Caco-2 (cell line): ENCODE data around the gene SSH2. TPM values are rescaled to one million over a fixed set of nuclear protein-coding genes. Genes with fewer than 3 reads are reported as not detected.

Source experiments
- BruUV-seq: library from RNA; stranded (reverse); fragments of 400-500 nt; replicated peaks from 2 replicates; lab custom pipeline; 2021; lab: Mats Ljungman, UMichigan
- CTCF ChIA-PET: fragments of 300-600 bp; sonication (Branson Sonifier 250); formaldehyde crosslinking; loops from one replicate; lab custom pipeline; 2022; ENCODE audit warnings: antibody characterized with exemption; lab: Charles Lee
- POLR2A ChIA-PET: fragments of 300-600 bp; sonication (Branson Sonifier 250); formaldehyde crosslinking; loops from one replicate; lab custom pipeline; 2022; ENCODE audit warnings: antibody characterized with exemption; lab: Charles Lee
- DNase-seq, 2 experiments: peaks; one replicate each; pipeline versions ENCODE4 v3.0.0 to v3.0.0-alpha.2; 2020 to 2022
- H3K27me3 ChIP-seq: replicated peaks from 2 replicates; pipeline ENCODE4 v1.6.0; 2011; ENCODE audit warnings: low read length; ENCODE audit not compliant: control insufficient read depth, insufficient read depth
- H3K36me3 ChIP-seq: 2 replicates; pipeline ENCODE4 v1.5.1; 2011; ENCODE audit warnings: low read length; ENCODE audit not compliant: control insufficient read depth, insufficient read depth
- H3K4me1 ChIP-seq: fragments of 250-450 bp; sonication (Bioruptor Pico); 2 replicates; pipeline ENCODE4 v1.5.1; 2020; ENCODE audit warnings: mild to moderate bottlenecking
- H3K4me3 ChIP-seq: 2 replicates; pipeline ENCODE4 v1.5.1; 2011; ENCODE audit warnings: low read depth, mild to moderate bottlenecking, control low read depth, low read length
- H3K9me3 ChIP-seq: fragments of 250-450 bp; sonication (Bioruptor Pico); 2 replicates; pipeline ENCODE4 v1.5.1; 2020; ENCODE audit warnings: mild to moderate bottlenecking, moderate library complexity
- H3K27ac Mint-ChIP-seq: one replicate; pipeline ENCODE4 v1.8.0; 2022; ENCODE audit warnings: mixed read lengths; ENCODE audit not compliant: unreplicated experiment
- H3K27me3 Mint-ChIP-seq: one replicate; pipeline ENCODE4 v1.8.0; 2022; ENCODE audit warnings: mixed read lengths; ENCODE audit not compliant: insufficient read depth, unreplicated experiment
- H3K36me3 Mint-ChIP-seq: one replicate; pipeline ENCODE4 v1.8.0; 2022; ENCODE audit warnings: mild to moderate bottlenecking, mixed read lengths; ENCODE audit not compliant: insufficient read depth, unreplicated experiment
- H3K4me1 Mint-ChIP-seq: one replicate; pipeline ENCODE4 v1.8.0; 2022; ENCODE audit warnings: low read depth, mixed read lengths; ENCODE audit not compliant: unreplicated experiment
- H3K4me3 Mint-ChIP-seq: one replicate; pipeline ENCODE4 v1.8.0; 2022; ENCODE audit warnings: mild to moderate bottlenecking, moderate library complexity, mixed read lengths; ENCODE audit not compliant: unreplicated experiment
- H3K9me3 Mint-ChIP-seq: one replicate; pipeline ENCODE4 v1.8.0; 2022; ENCODE audit warnings: mixed read lengths; ENCODE audit not compliant: unreplicated experiment
- CTCF ChIP-seq, 2 experiments: fragments of 200-600 bp in 1 of 2; IDR thresholded peaks; 1 replicate in 1 of 2; 2 replicates in 1 of 2; pipeline versions ENCODE4 v1.5.1 to v1.8.0; 2011 to 2022; ENCODE audit warnings: antibody characterized with exemption in 1 of 2, control low read depth in 1 of 2, inconsistent platforms in 1 of 2, low read depth in 1 of 2, low read length in 1 of 2, mild to moderate bottlenecking in 1 of 2, moderate library complexity in 1 of 2; ENCODE audit not compliant: insufficient read depth in 1 of 2, severe bottlenecking in 1 of 2, unreplicated experiment in 1 of 2
- intact Hi-C: fragments of 100-400 bp; cut with micrococcal nuclease; formaldehyde crosslinking; loops from one replicate; pipeline ENCODE4 v1.10.0; 2022; ENCODE audit not compliant: unreplicated experiment
- total RNA-seq: library from RNA; stranded (reverse); gene quantifications from 2 replicates; pipeline ENCODE4 v1.2.3, GENCODE V29; 2022

SSH2 gene
- total RNA-seq, 1 experiment from 2014 or later, result 48.2 TPM

- H3K9me3 Mint-ChIP-seq, result no peaks in the 10 kb centered on the region
- no peaks in the 10 kb centered on the region for H3K4me1 Mint-ChIP-seq
- peaks cover 5% of the 10 kb centered on the region; the same call in 1 of the 2 replicates for H3K4me1 ChIP-seq
- no peaks in the 10 kb centered on the region for H3K36me3 Mint-ChIP-seq
- intact Hi-C loops, result no loop called here
- H3K27me3 ChIP-seq, result no peaks in the 10 kb centered on the region
- H3K9me3 ChIP-seq, result no peaks in the 10 kb centered on the region
- no peaks in the 10 kb centered on the region for H3K27me3 Mint-ChIP-seq
- TF ChIP-seq CTCF (IDR thresholded peaks at IDR 0.05; ENCODE audit: insufficient read depth in 1 of 2, low read depth in 1 of 2, low read length in 1 of 2, severe bottlenecking in 1 of 2, unreplicated experiment in 1 of 2), result no peak
- H3K4me3 Mint-ChIP-seq, result no peak overlapping the region
- H3K36me3 ChIP-seq, result no peaks in the 10 kb centered on the region
- no TSS peak for BruUV-seq
- CTCF ChIA-PET, result interaction anchor here (0.5 kb wide), 1 partner anchor 38 kb away, joined by 3 read pairs; no protein-coding TSS in a partner anchor
- H3K4me3 ChIP-seq, result no peak overlapping the region
- H3K27ac Mint-ChIP-seq, result no peak overlapping the region
- POLR2A ChIA-PET, result no interaction called here
- no peak for DNase-seq
These were observed 319.6 kb downstream of the SSH2 start for GRCh38 chr17:29610395-29610794.

- H3K27me3 ChIP-seq, result no peaks in the 10 kb centered on the region
- H3K4me3 ChIP-seq, result no peak overlapping the region
- no peaks in the 10 kb centered on the region for H3K4me1 ChIP-seq
- ChIA-PET POLR2A (no interaction called here), CTCF (interaction anchor here (0.7 to 1.5 kb wide), 3 partner anchors 8 to 56 kb away, joined by 3 to 12 read pairs (median 5); no protein-coding TSS in a partner anchor)
- H3K27me3 Mint-ChIP-seq, result no peaks in the 10 kb centered on the region
- no peaks in the 10 kb centered on the region for H3K36me3 ChIP-seq
- TF ChIP-seq CTCF (IDR thresholded peaks at IDR 0.05; ENCODE audit: insufficient read depth in 1 of 2, low read depth in 1 of 2, low read length in 1 of 2, severe bottlenecking in 1 of 2, unreplicated experiment in 1 of 2), result no peak
- no peak overlapping the region for H3K27ac Mint-ChIP-seq
- no peaks in the 10 kb centered on the region for H3K9me3 Mint-ChIP-seq
- H3K4me3 Mint-ChIP-seq, result no peak overlapping the region
- H3K4me1 Mint-ChIP-seq, result no peaks in the 10 kb centered on the region
- intact Hi-C loops, result no loop called here
- no TSS peak for BruUV-seq
- no peaks in the 10 kb centered on the region for H3K9me3 ChIP-seq
- DNase-seq, result no peak
- H3K36me3 Mint-ChIP-seq, result no peaks in the 10 kb centered on the region
These were observed 321.0 kb downstream of the SSH2 start for GRCh38 chr17:29608986-29609385.

GRCh38 chr17:29607557-29608195, 322.4 kb downstream of the SSH2 start:
- H3K9me3 ChIP-seq, result no peaks in the 10 kb centered on the region
- no peak overlapping the region for H3K4me3 ChIP-seq
- no peak for DNase-seq
- intact Hi-C loops, result no loop called here
- no peaks in the 10 kb centered on the region for H3K36me3 ChIP-seq
- Mint-ChIP-seq H3K36me3 (no peaks in the 10 kb centered on the region), H3K4me1 (no peaks in the 10 kb centered on the region), H3K27me3 (no peaks in the 10 kb centered on the region), H3K27ac (no peak overlapping the region), H3K9me3 (no peaks in the 10 kb centered on the region), H3K4me3 (no peak overlapping the region)
- BruUV-seq, result no TSS peak
- TF ChIP-seq CTCF (IDR thresholded peaks at IDR 0.05; ENCODE audit: insufficient read depth in 1 of 2, low read depth in 1 of 2, low read length in 1 of 2, severe bottlenecking in 1 of 2, unreplicated experiment in 1 of 2), result no peak
- ChIA-PET CTCF (interaction anchor here (1.5 kb wide), 1 partner anchor 10 kb away, joined by 5 read pairs; no protein-coding TSS in a partner anchor), POLR2A (no interaction called here)
- H3K27me3 ChIP-seq, result no peaks in the 10 kb centered on the region
- H3K4me1 ChIP-seq, result no peaks in the 10 kb centered on the region
